WTC11 (cell line): ENCODE data around the gene PUM1. TPM values are rescaled to one million over a fixed set of nuclear protein-coding genes. Genes with fewer than 3 reads are reported as not detected.

ENCODE experiments used
- ATAC-seq: fragments of 200-7000 bp; cut with Tn5 transposase; 2 replicates; pipeline ENCODE4 v1.10.0; 2021; ENCODE audit warnings: mild to moderate bottlenecking, moderate library complexity
- CTCF ChIA-PET: fragments of 300-600 bp; sonication (Branson Sonifier 250); formaldehyde crosslinking; loops from one replicate; lab custom pipeline; 2021; ENCODE audit warnings: antibody characterized with exemption; lab: Charles Lee
- POLR2A ChIA-PET: fragments of 350-600 bp; sonication (Branson Sonifier 250); formaldehyde crosslinking; loops from one replicate; lab custom pipeline; 2021; ENCODE audit warnings: antibody characterized with exemption; lab: Charles Lee
- DNase-seq: peaks from one replicate; pipeline ENCODE4 v3.0.0; 2021; ENCODE audit warnings: low spot score
- H3K27ac Mint-ChIP-seq: 2 replicates; pipeline ENCODE4 v1.8.0; 2021; ENCODE audit warnings: mixed read lengths
- H3K27me3 Mint-ChIP-seq: 2 replicates; pipeline ENCODE4 v1.8.0; 2021; ENCODE audit warnings: low read depth, mild to moderate bottlenecking, moderate library complexity, mixed read lengths
- H3K36me3 Mint-ChIP-seq: 2 replicates; pipeline ENCODE4 v1.8.0; 2021; ENCODE audit warnings: mixed read lengths
- H3K4me1 Mint-ChIP-seq: 2 replicates; pipeline ENCODE4 v1.8.0; 2022; ENCODE audit warnings: mixed read lengths
- H3K4me3 Mint-ChIP-seq: 2 replicates; pipeline ENCODE4 v1.8.0; 2021; ENCODE audit warnings: mild to moderate bottlenecking, moderate library complexity, mixed read lengths
- H3K9me3 Mint-ChIP-seq: 2 replicates; pipeline ENCODE4 v1.8.0; 2021; ENCODE audit warnings: mixed read lengths
- ELF4 ChIP-seq: sonication (generic); formaldehyde crosslinking; IDR thresholded peaks from 2 replicates; pipeline ENCODE4 v1.8.1; 2022; ENCODE audit warnings: low read depth, mild to moderate bottlenecking, moderate library complexity, missing genetic modification reagents
- ESRRA ChIP-seq: sonication (generic); formaldehyde crosslinking; IDR thresholded peaks from 2 replicates; pipeline ENCODE4 v1.8.1; 2022; ENCODE audit warnings: mild to moderate bottlenecking, missing genetic modification reagents, borderline replicate concordance
- FOXK1 ChIP-seq: sonication (generic); formaldehyde crosslinking; IDR thresholded peaks from 2 replicates; pipeline ENCODE4 v1.8.0; 2022; ENCODE audit warnings: mild to moderate bottlenecking, moderate library complexity, missing genetic modification reagents
- FOXP1 ChIP-seq: sonication (generic); formaldehyde crosslinking; IDR thresholded peaks from 2 replicates; pipeline ENCODE4 v1.8.0; 2022; ENCODE audit warnings: missing genetic modification reagents, mild to moderate bottlenecking, moderate library complexity, borderline replicate concordance
- IRF2 ChIP-seq: sonication (generic); formaldehyde crosslinking; IDR thresholded peaks from 2 replicates; pipeline ENCODE4 v1.8.0; 2022; ENCODE audit warnings: low read depth, missing genetic modification reagents, borderline replicate concordance
- JAZF1 ChIP-seq: fragments of 250-450 bp; sonication (Bioruptor Pico); IDR thresholded peaks from 2 replicates; pipeline ENCODE4 v1.9.0; 2021; ENCODE audit warnings: moderate library complexity, mild to moderate bottlenecking, inconsistent platforms
- JUN ChIP-seq: sonication (generic); formaldehyde crosslinking; IDR thresholded peaks from 2 replicates; pipeline ENCODE4 v1.8.0; 2023; ENCODE audit warnings: mild to moderate bottlenecking, missing genetic modification reagents
- PRRX2 ChIP-seq: fragments of 250-450 bp; sonication (Bioruptor Pico); IDR thresholded peaks from 2 replicates; pipeline ENCODE4 v1.8.0; 2021; ENCODE audit warnings: mild to moderate bottlenecking
- RELA ChIP-seq: sonication (generic); formaldehyde crosslinking; IDR thresholded peaks from 2 replicates; pipeline ENCODE4 v1.8.1; 2022; ENCODE audit warnings: missing genetic modification reagents, mild to moderate bottlenecking, borderline replicate concordance
- SP1 ChIP-seq: sonication (generic); formaldehyde crosslinking; conservative IDR thresholded peaks from 2 replicates; pipeline ENCODE4 v1.8.1; 2022; ENCODE audit warnings: missing genetic modification reagents
- TCF7 ChIP-seq: sonication (generic); formaldehyde crosslinking; IDR thresholded peaks from 2 replicates; pipeline ENCODE4 v1.8.0; 2022; ENCODE audit warnings: mild to moderate bottlenecking, low read depth, missing genetic modification reagents, moderate library complexity
- TEAD1 ChIP-seq: sonication (generic); formaldehyde crosslinking; IDR thresholded peaks from 2 replicates; pipeline ENCODE4 v1.8.0; 2022; ENCODE audit warnings: mild to moderate bottlenecking, missing genetic modification reagents
- TP53 ChIP-seq: sonication (generic); formaldehyde crosslinking; IDR thresholded peaks from 2 replicates; pipeline ENCODE4 v1.8.1; 2023; ENCODE audit warnings: mild to moderate bottlenecking, missing genetic modification reagents
- ZBTB21 ChIP-seq: sonication (generic); formaldehyde crosslinking; IDR thresholded peaks from 2 replicates; pipeline ENCODE4 v1.8.1; 2023; ENCODE audit warnings: mild to moderate bottlenecking, missing genetic modification reagents, borderline replicate concordance
- ZNF423 ChIP-seq: fragments of 250-450 bp; sonication (Bioruptor Pico); IDR thresholded peaks from 2 replicates; pipeline ENCODE4 v2.1.2; 2022; ENCODE audit warnings: mild to moderate bottlenecking, moderate library complexity
- total RNA-seq: library from RNA; stranded (reverse); gene quantifications from 3 replicates; pipeline ENCODE4 v1.2.3, GENCODE V29; 2021
- TF ChIP-seq, protein P1 (sequence below): sonication (generic); formaldehyde crosslinking; IDR thresholded peaks from 2 replicates; pipeline ENCODE4 v1.8.1; 2023; ENCODE audit warnings: mild to moderate bottlenecking, missing genetic modification reagents, borderline replicate concordance
- TF ChIP-seq, protein P2 (sequence below): sonication (generic); formaldehyde crosslinking; IDR thresholded peaks from 2 replicates; pipeline ENCODE4 v1.8.1; 2023; ENCODE audit warnings: mild to moderate bottlenecking, missing genetic modification reagents
- TF ChIP-seq, protein P3 (sequence below): sonication (generic); formaldehyde crosslinking; IDR thresholded peaks from 2 replicates; pipeline ENCODE4 v1.8.1; 2022; ENCODE audit warnings: low read depth, mild to moderate bottlenecking, moderate library complexity, missing genetic modification reagents, borderline replicate concordance
- TF ChIP-seq, protein P4 (sequence below): sonication (generic); formaldehyde crosslinking; IDR thresholded peaks from 2 replicates; pipeline ENCODE4 v1.8.0; 2023; ENCODE audit warnings: missing genetic modification reagents
- TF ChIP-seq, protein P5 (sequence below): sonication (generic); formaldehyde crosslinking; IDR thresholded peaks from 2 replicates; pipeline ENCODE4 v1.8.1; 2022; ENCODE audit warnings: missing genetic modification reagents, borderline replicate concordance
- TF ChIP-seq, protein P6 (sequence below): fragments of 250-450 bp; sonication (Bioruptor Pico); IDR thresholded peaks from 2 replicates; pipeline ENCODE4 v2.1.2; 2022; ENCODE audit warnings: mild to moderate bottlenecking, moderate library complexity

Gene PUM1
- total RNA-seq, 1 experiment from 2014 or later = 147 TPM

DNA sequence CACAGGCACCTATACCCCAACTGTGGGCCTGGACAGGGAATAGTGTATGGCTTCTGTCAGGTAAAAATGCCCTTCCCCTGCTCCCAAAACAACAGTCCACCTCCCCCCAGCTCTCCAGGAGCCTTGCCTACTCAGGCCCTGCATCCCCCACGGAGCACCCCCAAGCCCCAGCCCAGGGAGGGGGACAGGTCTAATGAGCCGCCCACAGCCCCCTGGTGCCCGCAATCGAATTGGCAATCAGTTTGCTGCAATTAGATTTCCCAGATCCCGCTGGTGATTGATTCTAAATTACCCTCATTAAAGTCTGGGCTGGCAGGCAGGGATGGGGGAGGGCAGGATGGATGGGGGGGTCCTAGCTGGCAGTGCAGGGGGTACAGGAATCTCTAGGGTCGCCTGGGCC lies 165.0 kb downstream of the PUM1 start (continued):
- TF ChIP-seq, protein P1, sequence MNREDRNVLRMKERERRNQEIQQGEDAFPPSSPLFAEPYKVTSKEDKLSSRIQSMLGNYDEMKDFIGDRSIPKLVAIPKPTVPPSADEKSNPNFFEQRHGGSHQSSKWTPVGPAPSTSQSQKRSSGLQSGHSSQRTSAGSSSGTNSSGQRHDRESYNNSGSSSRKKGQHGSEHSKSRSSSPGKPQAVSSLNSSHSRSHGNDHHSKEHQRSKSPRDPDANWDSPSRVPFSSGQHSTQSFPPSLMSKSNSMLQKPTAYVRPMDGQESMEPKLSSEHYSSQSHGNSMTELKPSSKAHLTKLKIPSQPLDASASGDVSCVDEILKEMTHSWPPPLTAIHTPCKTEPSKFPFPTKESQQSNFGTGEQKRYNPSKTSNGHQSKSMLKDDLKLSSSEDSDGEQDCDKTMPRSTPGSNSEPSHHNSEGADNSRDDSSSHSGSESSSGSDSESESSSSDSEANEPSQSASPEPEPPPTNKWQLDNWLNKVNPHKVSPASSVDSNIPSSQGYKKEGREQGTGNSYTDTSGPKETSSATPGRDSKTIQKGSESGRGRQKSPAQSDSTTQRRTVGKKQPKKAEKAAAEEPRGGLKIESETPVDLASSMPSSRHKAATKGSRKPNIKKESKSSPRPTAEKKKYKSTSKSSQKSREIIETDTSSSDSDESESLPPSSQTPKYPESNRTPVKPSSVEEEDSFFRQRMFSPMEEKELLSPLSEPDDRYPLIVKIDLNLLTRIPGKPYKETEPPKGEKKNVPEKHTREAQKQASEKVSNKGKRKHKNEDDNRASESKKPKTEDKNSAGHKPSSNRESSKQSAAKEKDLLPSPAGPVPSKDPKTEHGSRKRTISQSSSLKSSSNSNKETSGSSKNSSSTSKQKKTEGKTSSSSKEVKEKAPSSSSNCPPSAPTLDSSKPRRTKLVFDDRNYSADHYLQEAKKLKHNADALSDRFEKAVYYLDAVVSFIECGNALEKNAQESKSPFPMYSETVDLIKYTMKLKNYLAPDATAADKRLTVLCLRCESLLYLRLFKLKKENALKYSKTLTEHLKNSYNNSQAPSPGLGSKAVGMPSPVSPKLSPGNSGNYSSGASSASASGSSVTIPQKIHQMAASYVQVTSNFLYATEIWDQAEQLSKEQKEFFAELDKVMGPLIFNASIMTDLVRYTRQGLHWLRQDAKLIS = no peak
- TF ChIP-seq RELA (CRISPR knock-in tag) = no peak
- TF ChIP-seq JUN = no peak
- no peak for TF ChIP-seq ELF4 (CRISPR knock-in tag)
- no peak for TF ChIP-seq ZNF423 (CRISPR knock-in tag)
- TF ChIP-seq, protein P2, sequence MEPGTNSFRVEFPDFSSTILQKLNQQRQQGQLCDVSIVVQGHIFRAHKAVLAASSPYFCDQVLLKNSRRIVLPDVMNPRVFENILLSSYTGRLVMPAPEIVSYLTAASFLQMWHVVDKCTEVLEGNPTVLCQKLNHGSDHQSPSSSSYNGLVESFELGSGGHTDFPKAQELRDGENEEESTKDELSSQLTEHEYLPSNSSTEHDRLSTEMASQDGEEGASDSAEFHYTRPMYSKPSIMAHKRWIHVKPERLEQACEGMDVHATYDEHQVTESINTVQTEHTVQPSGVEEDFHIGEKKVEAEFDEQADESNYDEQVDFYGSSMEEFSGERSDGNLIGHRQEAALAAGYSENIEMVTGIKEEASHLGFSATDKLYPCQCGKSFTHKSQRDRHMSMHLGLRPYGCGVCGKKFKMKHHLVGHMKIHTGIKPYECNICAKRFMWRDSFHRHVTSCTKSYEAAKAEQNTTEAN = no peak
- TF ChIP-seq, protein P3, sequence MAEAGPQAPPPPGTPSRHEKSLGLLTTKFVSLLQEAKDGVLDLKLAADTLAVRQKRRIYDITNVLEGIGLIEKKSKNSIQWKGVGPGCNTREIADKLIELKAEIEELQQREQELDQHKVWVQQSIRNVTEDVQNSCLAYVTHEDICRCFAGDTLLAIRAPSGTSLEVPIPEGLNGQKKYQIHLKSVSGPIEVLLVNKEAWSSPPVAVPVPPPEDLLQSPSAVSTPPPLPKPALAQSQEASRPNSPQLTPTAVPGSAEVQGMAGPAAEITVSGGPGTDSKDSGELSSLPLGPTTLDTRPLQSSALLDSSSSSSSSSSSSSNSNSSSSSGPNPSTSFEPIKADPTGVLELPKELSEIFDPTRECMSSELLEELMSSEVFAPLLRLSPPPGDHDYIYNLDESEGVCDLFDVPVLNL = no peak
- TF ChIP-seq, protein P4, sequence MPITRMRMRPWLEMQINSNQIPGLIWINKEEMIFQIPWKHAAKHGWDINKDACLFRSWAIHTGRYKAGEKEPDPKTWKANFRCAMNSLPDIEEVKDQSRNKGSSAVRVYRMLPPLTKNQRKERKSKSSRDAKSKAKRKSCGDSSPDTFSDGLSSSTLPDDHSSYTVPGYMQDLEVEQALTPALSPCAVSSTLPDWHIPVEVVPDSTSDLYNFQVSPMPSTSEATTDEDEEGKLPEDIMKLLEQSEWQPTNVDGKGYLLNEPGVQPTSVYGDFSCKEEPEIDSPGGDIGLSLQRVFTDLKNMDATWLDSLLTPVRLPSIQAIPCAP (CRISPR knock-in tag) = no peak
- no peak for TF ChIP-seq PRRX2 (CRISPR knock-in tag)
- TF ChIP-seq SP1 (CRISPR knock-in tag) = no peak
- no peak for TF ChIP-seq TCF7 (CRISPR knock-in tag)

DNA sequence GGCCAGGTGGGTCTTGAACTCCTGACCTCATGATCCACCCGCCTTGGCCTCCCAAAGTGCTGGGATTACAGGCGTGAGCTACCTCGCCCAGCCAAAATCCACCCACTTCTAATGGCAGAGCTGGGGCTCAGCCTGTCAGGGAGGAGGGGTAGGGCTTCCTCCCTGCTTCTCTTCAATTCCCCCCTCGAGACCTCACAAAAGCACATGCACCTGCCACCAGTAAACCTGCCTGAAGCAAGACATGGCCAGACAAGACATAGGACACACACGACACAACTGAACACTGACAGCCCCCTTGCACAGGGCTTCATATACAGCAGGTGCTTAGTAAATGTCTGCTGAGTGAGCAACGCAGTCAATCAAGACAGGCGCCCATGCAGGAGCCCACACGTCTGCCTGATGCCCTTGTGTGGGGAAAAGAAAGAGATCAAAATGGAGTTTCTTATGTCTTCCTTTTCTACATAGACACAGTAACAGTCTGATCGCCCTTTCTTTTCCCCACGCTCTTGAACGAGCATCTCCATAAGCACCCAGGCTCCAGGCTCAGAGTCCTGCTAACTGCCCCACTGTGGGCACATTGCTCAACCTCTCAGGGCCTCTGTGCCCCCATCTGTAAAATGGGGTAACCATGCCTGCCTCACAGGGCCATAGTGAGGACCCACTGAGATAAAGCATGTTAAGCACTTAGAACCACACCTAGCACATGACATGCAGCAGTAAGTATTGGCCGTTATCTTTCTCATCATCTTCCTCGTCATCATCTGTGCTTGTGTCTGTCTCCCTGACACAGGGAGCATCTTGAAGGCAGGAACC lies 165.7 kb downstream of the PUM1 start:
- Mint-ChIP-seq H3K9me3 (no peaks in the 10 kb centered on the region), H3K36me3 (no peaks in the 10 kb centered on the region), H3K4me1 (peaks cover 33% of the 10 kb centered on the region), H3K27me3 (no peaks in the 10 kb centered on the region), H3K4me3 (no peak overlapping the region), H3K27ac (no peak overlapping the region)
- POLR2A ChIA-PET = no interaction called here
- TF ChIP-seq, protein P5, sequence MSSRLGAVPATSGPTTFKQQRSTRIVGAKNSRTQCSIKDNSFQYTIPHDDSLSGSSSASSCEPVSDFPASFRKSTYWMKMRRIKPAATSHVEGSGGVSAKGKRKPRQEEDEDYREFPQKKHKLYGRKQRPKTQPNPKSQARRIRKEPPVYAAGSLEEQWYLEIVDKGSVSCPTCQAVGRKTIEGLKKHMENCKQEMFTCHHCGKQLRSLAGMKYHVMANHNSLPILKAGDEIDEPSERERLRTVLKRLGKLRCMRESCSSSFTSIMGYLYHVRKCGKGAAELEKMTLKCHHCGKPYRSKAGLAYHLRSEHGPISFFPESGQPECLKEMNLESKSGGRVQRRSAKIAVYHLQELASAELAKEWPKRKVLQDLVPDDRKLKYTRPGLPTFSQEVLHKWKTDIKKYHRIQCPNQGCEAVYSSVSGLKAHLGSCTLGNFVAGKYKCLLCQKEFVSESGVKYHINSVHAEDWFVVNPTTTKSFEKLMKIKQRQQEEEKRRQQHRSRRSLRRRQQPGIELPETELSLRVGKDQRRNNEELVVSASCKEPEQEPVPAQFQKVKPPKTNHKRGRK (CRISPR knock-in tag) = no peak
- TF ChIP-seq JAZF1 (CRISPR knock-in tag) (no peak), FOXK1 (CRISPR knock-in tag) (no peak), TEAD1 (no peak), IRF2 (CRISPR knock-in tag) (no peak), ZBTB21 (CRISPR knock-in tag) (no peak), FOXP1 (no peak), TP53 (CRISPR knock-in tag) (no peak), ESRRA (CRISPR knock-in tag) (no peak), RELA (CRISPR knock-in tag) (no peak)
- TF ChIP-seq, protein P6, sequence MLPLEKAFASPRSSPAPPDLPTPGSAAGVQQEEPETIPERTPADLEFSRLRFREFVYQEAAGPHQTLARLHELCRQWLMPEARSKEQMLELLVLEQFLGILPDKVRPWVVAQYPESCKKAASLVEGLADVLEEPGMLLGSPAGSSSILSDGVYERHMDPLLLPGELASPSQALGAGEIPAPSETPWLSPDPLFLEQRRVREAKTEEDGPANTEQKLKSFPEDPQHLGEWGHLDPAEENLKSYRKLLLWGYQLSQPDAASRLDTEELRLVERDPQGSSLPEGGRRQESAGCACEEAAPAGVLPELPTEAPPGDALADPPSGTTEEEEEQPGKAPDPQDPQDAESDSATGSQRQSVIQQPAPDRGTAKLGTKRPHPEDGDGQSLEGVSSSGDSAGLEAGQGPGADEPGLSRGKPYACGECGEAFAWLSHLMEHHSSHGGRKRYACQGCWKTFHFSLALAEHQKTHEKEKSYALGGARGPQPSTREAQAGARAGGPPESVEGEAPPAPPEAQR (CRISPR knock-in tag) = no peak
- TF ChIP-seq, protein P2 = no peak
- CTCF ChIA-PET = interaction anchor here (17.8 kb wide), 1 partner anchor 100 kb away, joined by 606 read pairs; no protein-coding TSS in a partner anchor
- ATAC-seq (no peak), DNase-seq (no peak)
